H1 (cell line): Measurements from ENCODE around the gene PSORS1C2. TPM values are rescaled to one million over a fixed set of nuclear protein-coding genes. Genes with fewer than 3 reads are reported as not detected.

ENCODE experiments used
- BACH1 ChIP-seq: IDR thresholded peaks from 2 replicates; pipeline ENCODE4 v1.6.1; 2012; ENCODE audit warnings: low read length, improper control_type of control experiment
- MAFK ChIP-seq: IDR thresholded peaks from 2 replicates; pipeline ENCODE4 v1.6.1; 2012; ENCODE audit warnings: low read depth, mild to moderate bottlenecking, improper control_type of control experiment, low read length
- TAF1 ChIP-seq: IDR thresholded peaks from 2 replicates; pipeline ENCODE4 v1.6.1; 2011; ENCODE audit warnings: mild to moderate bottlenecking, low read depth, low read length
- polyA plus RNA-seq, 7 experiments: library from polyadenylated mRNA; depleted of rRNA in 3 of 7; stranded (reverse) in 5 of 7; unstranded in 2 of 7; fragments of >200 nt in 5 of 7; fragments of 200-250 nt in 2 of 7; gene quantifications; 1 replicate in 5 of 7; 2 replicates in 1 of 7; 4 replicates in 1 of 7; pipeline versions ENCODE4 v1.2.1 to v1.2.3, GENCODE V29; 2011 to 2013; ENCODE audit warnings: missing spikeins in 2 of 7, mixed read lengths in 2 of 7
- total RNA-seq: library from RNA; stranded (reverse); fragmentation: NEBNext Ultra II Directional; extraction: Animal tissue kit (Norgen Biotek cat#: 25700); gene quantifications from 2 replicates; pipeline ENCODE4 v1.2.1, GENCODE V29; 2021

Gene PSORS1C2
- total and polyA plus RNA-seq, 2 of the 8 experiments (the other 6 are each of a cell fraction or from before 2014, with no cell fraction given): 0.11 TPM; not detected in 1

GRCh38 chr6:31187780-31188194, 48.9 kb upstream of the PSORS1C2 start (continued):
- TF ChIP-seq TAF1 (no peak), BACH1 (no peak), MAFK (no peak)
